Smooth muscle cell of the brain vasculature (primary cell): ENCODE measurements around the gene RCBTB1.

Experiments
- DNase-seq: peaks from one replicate; pipeline ENCODE4 v3.0.0-alpha.2; 2012; ENCODE audit warnings: low read depth, low spot score

Gene RCBTB1

DNA sequence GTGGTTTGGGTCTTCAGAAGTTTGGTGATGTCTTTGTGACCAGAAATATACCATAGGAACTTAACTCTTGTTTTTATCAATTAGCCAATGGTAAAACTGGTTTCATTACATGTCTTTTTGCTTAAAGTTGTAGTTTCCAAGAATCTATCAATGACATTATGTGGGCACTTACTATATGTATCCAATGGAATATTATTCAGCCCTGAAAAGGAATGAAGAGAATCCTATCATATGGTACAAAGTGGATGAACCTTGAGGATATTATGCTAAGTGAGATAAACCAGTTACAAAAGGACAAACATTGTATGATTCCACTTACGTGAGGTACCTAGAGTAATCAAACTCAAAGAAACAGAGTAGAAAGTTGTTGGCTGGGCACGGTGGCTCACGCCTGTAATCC, 26.4 kb downstream of the RCBTB1 start:
- DNase-seq: no peak

DNA sequence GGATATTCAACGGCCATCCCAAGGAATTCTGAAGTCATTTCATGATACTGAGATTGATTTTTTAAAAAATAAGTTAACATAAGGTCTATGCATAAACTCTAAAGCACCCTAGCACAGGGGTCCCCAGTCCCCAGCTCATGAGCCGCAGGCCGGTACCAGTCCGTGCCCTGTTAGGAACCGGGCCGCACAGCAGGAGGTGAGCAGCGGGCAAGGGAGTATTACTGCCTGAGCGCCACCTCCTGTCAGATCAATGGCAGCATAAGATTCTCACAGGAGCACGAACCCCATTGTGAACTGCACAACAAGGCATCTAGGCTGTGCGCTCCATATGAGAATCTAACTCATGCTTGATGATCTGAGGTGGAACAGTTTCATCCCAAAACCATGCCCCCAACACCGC, 31.0 kb downstream of the RCBTB1 start:
- DNase-seq: no peak

DNA sequence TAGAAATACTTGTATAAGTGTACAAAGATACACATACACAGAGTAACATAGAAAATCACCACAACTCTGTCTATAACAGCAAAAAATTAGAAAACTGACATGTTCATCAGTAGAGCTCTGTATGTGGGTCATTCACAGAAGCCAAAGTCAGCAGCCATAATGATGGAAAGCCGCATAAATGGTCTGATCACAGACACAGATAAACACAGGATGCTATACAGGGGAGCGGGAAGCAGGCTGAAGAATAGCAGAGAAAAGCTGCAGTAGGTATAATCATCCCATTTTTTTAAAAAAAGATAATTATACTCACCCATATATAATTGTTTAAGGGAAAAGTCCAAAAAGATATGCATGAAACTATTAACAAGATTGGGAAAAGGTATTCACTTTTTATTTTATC, 31.5 kb downstream of the RCBTB1 start:
- no peak for DNase-seq

DNA sequence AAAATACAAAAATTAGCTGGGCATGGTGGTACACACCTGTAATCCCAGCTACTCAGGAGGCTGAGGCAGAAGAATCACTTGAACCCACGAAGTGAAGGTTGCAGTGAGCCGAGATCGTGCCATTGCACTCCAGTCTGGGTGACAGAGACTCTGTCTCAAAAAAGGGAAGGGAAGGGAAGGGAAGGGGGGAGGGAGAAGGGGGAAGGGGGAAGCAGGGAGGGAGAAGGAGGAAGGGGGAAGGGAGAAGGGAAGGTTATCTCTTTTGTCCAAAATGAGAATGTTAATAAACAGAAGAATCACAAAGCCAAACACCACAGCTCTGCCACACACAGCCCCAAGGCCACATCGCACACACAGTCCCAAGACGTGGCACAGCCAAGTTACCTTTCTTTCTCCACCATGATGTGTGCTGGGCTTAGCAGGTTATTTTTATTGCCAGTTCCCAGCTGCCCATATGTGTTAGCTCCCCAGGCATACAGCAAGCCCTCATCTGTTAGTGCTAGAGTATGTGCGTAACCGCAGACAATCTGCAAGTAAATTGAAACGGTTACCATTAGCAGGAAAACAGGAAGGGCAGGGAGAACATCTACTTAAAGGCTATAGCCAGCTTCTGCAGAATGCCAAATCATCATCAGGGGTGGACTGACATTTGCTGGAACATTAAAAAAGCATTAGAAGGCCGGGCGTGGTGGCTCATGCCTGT, 34.3 kb downstream of the RCBTB1 start:
- no peak for DNase-seq

DNA sequence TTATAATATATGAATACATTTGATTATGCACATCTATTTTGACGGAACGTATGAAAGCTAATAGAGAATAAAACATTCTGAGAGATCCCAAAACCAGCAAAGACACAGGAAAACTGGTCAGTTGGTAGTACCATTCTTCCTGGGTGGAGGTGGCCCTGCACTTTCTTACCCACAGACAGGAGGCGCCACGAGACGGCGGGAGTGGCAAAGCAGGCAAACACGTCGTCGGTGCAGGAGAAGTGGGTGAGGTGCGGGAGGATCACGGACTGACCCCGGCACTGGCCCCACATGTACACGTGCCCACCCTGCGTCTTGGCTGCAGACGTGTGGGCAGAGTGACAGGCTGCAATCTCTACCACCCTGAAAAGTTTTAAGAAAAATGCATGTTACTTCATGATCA, 36.1 kb downstream of the RCBTB1 start:
- DNase-seq: no peak

DNA sequence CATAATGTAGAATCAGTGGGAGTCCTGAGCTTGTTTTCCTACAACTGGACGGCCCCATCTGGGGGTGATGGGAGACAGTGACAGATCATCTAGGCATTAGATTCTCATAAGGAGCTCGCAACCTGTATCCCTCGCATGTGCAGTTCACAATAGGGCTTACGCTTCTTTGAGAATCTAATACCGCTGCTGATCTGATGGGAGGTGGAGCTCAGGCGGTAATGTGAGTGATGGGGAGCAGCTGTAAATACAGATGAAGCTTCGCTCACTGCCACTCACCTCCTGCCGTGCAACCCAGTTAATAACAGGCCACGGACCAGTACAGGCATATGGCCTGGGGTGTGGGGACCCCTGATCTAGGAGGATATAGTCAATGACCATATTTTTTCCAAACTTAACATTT, 38.8 kb downstream of the RCBTB1 start:
- no peak for DNase-seq

DNA sequence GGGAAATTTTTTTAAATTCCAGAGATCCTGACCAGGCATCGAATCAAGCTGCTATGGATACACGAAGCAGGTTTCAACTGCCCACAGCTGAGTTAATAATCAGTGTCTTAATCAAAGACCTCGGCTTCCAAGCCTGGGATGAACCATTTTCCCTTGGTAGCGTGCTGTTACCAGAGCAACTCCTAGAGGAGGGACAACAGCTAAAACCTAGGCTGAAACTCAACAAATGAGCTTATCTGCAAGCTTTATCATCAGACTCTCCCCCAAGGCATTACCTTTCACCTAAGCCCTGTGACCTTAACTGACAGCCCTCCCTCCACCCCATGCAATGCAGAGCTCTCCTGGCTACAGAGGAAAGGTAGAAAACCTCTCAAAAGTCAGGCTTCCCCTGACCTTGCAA, 39.7 kb downstream of the RCBTB1 start:
- no peak for DNase-seq

DNA sequence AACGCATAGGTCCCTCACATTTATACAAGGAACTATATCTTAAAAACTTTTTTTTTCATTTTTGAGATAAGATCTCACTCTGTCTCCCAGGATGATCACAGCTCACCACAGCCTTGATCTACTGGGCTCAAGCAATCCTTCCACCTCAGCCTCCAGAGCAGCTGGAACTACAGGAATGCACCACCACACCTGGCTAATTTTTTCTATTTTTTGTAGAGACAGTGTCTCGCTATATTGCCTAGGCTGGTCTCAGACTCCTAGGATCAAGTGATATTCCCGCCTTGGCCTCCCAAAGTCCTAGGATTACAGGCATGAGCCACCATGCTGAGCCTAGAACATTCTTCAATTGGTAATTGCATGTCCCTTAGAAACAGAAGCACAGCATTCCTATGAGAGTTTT, 41.7 kb downstream of the RCBTB1 start:
- DNase-seq: no peak

DNA sequence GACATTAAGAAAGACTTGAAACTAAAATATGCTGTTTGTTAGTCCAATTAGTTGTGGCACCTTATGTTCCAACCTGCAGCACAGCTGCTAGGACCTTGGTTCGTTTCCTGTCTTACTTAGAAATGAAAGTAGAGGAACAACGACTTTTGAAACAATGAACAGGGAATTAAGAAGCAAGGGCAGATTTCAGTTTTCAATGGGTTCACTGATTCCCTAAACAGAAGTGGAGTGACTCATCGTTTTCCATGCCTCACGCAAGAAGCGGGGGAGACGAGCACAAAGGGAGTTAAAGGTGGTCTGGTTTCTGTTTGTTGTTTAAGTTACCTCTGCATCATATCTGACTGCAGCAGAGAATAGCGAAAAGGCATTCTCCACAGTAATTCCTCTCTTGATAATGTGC, 44.8 kb downstream of the RCBTB1 start:
- no peak for DNase-seq

DNA sequence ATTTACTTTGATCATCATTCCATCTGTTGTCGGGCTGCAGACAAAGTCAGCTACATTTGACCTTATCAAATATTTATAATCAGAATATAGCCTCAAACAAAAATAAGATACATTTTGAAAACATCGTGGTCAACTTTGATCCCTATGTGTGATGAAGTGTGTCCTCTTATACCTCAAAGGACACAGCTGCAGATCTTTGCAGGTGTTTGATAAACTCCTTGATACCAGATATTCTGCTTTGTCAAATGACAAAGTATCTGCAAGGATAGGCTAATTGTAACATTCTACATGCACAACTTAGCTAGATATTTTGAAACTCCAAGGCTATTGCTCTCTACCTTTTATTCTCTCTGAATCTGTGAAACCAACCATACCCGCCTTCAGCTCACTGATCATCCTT, 45.6 kb downstream of the RCBTB1 start:
- DNase-seq: no peak

DNA sequence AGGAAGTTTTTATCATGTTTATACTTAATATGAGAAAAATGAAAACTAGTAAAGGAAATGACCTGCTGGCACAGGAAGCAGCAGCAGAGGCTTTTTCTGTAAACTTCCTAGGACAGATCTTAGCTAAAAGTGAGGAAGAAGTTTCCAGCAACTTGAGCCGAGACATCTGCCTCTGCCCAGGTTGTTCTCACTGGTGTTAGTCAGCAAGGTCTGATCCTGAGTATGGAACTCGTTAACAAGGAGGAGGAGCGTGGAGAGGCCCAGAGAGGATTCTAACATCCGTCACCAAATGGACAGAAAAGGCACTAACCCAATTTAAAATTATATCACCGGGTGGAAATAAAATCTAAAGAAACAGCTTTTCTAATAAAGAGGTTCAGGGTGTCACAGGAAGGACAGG, 46.0 kb downstream of the RCBTB1 start:
- DNase-seq: no peak

DNA sequence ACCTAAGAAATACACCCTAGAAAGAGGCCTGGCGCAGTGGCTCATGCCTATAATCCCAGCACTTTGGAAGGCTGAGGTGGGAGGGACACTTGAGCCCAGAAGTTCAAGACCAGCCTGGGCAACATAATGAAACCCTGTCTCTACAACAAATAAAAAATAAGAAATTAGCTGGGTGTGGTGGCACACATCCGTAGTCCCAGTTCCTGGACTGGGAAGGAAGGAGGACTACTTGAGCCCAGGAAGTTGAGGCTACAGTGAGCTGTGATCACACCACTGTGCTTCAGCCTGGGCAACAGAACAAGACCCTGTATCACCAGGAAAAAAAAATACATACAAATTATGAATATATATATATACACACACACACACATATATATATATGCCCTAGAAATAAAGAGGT, 47.0 kb downstream of the RCBTB1 start:
- DNase-seq: no peak

DNA sequence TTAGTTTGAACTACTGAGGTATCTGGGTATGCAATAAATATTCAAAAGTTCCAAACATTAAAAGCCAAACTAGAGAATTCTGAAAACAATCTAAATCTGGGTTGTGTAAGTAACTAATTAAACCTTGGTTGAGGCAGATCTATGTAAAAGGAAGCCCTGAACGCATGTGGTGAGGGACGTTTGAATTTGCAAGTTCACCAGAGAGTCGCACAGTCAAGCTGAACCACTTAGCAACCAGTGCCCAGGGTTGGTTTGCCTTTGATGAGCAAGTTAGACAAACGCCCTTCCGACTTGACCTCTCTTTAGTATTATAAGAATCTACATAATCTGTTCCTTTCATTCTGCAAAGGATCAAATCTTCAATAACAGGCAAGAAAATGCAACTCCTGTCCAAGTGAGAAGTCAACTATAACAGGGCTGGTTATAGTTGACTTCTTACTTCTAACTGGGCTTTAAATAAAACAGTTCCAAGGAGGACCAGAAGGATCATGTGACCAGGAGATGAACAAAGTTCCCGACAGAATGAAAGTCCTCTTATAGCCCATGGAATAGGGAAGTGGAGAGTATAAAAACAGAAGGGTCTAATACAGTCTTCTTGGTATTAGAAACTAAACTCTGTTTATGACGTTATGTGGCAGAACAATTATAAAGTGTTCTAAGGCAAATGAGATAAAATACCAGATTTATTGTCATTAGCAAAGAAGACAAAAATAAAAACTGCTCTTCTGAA, 49.0 kb downstream of the RCBTB1 start:
- no peak for DNase-seq

DNA sequence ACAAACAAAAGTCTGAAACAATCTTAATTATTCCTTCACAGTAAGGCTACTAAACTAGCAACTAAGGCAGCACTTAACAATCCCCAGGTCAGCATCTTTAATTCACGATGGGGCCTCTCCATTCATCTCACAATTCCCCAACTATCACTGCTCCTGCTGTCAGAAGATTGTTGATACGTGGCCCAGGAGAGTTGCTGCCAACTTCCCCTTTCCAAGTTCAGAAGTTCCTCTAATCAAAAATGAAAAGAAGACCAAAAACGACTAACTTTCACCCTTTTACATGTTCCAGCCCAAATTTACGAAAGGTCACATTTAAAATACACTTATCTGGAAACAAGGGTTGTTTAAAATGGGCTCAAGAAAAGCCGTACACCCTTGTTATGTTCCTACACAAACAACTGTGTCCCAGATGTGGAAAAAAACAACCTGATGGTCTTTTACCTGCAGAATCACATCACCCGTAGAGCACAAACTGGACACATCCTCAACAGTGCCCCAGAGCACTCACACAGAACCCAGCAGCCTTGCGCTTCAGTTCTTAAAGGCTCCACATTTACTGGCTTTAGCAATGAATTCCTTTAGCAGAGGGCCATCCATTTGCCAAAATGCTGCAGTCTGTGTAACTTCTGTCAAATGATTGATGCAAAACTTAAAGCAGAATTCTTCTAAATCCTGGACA, 51.6 kb downstream of the RCBTB1 start:
- DNase-seq: no peak

DNA sequence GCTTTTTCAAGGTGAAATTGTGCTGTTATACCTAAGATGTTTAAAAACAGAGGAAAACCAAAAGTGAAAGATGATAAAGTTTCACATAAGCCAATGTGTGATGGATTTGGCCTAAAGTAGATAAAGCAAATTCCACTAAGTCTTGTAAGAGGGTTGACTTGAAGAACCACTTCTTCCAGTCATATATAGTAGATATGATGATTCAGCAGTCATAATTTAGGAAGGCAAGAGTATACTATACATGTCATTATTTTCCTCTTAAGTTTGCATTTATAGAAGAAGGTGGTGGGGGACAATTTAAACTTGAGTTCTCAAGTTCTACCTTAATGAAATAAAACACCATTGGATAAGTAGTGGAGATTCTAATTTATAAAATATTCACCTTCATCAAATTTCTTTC, 52.3 kb downstream of the RCBTB1 start:
- no peak for DNase-seq

DNA sequence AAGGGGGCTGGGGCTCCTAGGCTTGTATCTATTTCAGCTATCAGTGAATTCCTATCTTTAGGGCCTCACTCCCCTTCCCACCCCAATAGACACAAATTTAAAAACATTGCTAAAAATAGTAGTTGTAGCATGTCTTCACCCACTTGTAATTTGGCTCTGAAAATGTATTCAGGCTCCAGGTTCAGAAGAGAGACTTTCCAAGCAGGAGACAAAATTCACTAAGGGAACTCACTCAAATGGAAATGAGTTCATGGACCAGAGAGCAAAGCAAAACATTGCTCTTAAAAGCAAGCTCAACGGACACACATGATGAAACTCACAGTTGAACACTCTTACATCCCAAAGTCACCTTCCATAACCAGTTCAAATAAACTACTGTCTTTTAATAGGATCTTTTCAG, 52.8 kb downstream of the RCBTB1 start:
- DNase-seq: no peak

DNA sequence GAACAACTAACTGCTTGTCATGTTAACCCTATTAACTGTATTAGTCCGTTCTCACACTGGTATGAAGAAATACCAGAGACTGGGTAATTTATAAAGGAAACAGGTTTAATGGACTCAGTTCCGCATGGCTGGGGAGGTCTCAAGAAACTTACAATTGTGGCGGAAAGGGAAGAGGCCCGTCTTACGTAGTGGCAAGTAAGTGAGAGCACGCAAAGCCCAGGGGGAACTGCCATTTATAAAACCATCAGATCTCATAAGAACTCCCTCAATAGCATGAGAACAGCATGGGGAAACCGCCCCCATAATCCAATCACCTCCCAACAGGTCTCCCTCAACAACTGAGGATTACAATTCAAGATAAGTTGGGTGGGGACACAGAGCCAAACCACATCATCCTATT, 54.9 kb downstream of the RCBTB1 start:
- no peak for DNase-seq

DNA sequence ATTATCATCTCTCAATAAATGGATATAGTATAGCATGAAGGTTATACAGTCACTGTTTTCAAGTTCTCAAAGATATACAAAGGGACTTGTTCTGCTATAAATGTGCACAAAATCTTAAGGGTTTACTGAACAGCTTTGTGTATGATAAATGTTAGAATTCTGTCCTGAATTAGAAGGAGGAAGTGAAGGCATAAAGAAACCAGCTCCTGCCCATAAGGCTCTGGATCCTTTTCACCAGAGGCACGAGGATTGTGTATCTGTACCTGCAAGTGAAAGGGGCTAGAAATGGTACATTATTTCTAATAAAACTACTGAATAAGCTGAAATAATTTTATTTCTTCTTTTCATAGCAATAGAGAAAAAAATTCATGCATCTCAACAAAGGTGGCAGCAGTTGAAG, 57.2 kb downstream of the RCBTB1 start:
- DNase-seq: no peak

DNA sequence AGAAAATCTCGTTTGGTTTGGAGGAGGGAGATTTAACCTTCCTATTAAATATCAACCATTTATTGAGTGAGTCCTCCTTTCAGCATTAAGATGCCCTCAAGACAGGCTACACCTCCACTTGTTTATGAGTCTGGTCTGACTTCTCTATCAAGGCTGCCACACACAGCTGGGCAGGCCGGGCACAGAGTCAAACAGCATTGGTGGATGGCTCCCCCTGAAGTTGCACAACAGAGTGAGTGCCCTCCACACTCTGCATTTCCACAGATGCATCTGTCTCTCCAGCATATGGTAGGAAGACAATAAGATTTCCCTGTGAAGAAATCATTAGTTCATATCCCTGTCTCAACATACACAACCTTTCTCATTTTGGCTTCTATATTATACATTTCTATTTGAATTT, 58.2 kb downstream of the RCBTB1 start:
- no peak for DNase-seq

DNA sequence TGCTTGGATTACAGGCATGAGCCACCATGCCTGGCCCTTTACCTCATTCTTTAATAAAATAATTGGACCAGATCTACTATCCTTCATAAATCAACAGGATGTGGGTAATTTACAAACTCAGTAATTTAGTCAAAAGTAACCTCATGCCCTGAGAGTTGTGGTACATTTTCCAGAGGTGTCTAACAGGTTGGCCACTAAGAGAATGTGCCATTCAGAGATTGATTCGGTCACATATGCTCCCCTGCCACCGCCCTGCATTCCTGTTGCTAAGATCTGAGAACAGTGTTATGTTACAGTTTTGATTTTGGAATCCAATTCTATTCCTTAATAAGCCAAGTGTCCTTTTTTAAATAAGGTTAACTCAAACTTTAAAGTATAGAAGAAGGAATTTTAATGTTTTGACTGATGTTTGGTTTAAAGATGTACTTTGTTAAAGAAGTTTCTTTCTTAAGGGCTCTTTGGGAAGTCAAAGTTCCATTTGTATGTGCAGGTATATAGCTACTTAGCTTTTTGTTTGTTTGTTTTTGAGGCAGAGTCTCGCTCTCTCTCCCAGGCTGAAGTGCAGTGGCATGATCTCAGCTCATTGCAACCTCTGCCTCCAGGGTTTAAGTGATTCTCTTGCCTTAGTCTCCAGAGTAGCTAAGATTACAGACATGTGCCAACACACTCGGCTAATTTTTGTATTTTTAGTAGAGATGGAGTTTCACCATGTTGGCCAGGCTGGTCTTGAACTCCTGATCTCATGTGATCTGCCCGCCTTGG, 60.4 kb downstream of the RCBTB1 start:
- no peak for DNase-seq

DNA sequence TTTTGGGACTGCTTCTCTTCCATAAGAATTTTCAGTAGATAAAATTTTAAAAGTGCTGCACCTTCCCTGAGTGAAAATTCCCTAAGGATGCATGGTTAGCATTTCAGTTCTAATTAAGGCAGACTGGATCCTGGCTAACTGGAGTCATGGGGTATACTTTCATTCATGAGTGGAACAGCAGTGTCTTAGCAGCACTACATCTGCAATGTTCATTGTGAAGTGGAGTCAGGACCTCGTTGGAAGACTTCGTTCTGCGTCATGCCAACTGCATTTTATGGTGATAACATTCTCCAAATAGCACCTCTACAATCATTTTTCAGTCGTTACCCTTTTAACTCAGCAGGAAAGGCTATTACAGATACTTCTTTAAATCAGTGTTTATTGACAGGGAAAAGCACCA, 64.1 kb downstream of the RCBTB1 start:
- no peak for DNase-seq

DNA sequence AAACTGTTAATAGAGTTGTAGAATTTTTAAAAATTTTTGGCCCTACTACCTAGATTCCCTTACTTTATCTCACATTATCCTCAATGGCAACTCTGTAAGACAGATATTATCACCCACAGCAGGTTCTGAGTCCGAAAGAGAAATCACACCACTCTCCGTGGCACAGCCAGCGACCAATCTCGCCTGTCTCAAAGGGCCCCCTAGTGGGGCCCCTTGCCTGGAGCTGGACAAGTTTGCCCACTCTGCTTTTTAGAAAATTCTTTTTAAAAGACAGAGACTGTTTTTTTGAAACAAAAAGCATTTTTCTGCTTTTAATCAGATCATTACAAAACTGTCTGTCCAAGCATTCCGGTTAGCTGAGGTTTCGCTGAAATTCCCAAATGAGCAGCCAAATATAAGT, 67.9 kb downstream of the RCBTB1 start:
- no peak for DNase-seq
